AG09319 (cell line): ENCODE data around the gene CEP55.
"Not testable (repeated sequence)": the region's sequence is repeated elsewhere in the genome, so short reads cannot be mapped to it uniquely, and the experiment has no call there.

Source experiments
- DNase-seq: peaks from one replicate; pipeline ENCODE4 v3.0.0-alpha.2; 2010; ENCODE audit warnings: low read depth; ENCODE audit errors: extremely low read depth
- CTCF ChIP-seq: IDR thresholded peaks from 2 replicates; pipeline ENCODE4 v1.5.1; 2011; ENCODE audit warnings: low read depth, mild to moderate bottlenecking, inconsistent platforms, low read length, moderate library complexity

The CEP55 gene

GRCh38 chr10:93513091-93513490, 16.7 kb downstream of the CEP55 start:
- TF ChIP-seq CTCF = no peak
- no peak for DNase-seq

GRCh38 chr10:93514521-93514920, 18.1 kb downstream of the CEP55 start:
- no peak for TF ChIP-seq CTCF
- DNase-seq = no peak

GRCh38 chr10:93515071-93516005, 18.9 kb downstream of the CEP55 start:
- no peak for TF ChIP-seq CTCF
- no peak for DNase-seq

GRCh38 chr10:93516006-93516380, 19.6 kb downstream of the CEP55 start:
- TF ChIP-seq CTCF = no peak
- no peak for DNase-seq

- TF ChIP-seq CTCF = no peak
- DNase-seq = no peak
Measured at GRCh38 chr10:93518531-93518930, 22.1 kb downstream of the CEP55 start.

GRCh38 chr10:93535293-93535692, 38.9 kb downstream of the CEP55 start:
- no peak for TF ChIP-seq CTCF
- no peak for DNase-seq

GRCh38 chr10:93540871-93541270, 44.5 kb downstream of the CEP55 start:
- DNase-seq = not testable (repeated sequence)
